Liver (tissue), 3 donors: ENCODE data around the gene LAMTOR1.
A peak's percentile ranks its signal among the peaks of the same experiment; 100 is the strongest.

Experiments used
- JUND ChIP-seq, 2 donors: IDR thresholded peaks; 2 replicates each; pipeline ENCODE4 v1.6.1; 2016; ENCODE audit warnings: antibody characterized with exemption in 2 of 2
- RAD21 ChIP-seq, 2 donors: IDR thresholded peaks; 2 replicates each; pipeline ENCODE4 v1.6.1; 2016; ENCODE audit warnings: antibody characterized with exemption in 2 of 2, mild to moderate bottlenecking in 2 of 2
- SP1 ChIP-seq: IDR thresholded peaks from 2 replicates; pipeline ENCODE4 v1.6.1; 2018; ENCODE audit warnings: antibody characterized with exemption, mild to moderate bottlenecking
- YY1 ChIP-seq: IDR thresholded peaks from 2 replicates; pipeline ENCODE4 v1.6.1; 2016; ENCODE audit warnings: antibody characterized with exemption, mild to moderate bottlenecking
- TF ChIP-seq, protein P1 (sequence below): fragments of 150-350 bp; IDR thresholded peaks from 2 replicates; pipeline ENCODE4 v1.5.1; 2017; ENCODE audit warnings: improper control_type of control experiment, low read depth, low read length; ENCODE audit not compliant: missing input control
- donor health status: healthy.
- donor health status: healthy.

DNA sequence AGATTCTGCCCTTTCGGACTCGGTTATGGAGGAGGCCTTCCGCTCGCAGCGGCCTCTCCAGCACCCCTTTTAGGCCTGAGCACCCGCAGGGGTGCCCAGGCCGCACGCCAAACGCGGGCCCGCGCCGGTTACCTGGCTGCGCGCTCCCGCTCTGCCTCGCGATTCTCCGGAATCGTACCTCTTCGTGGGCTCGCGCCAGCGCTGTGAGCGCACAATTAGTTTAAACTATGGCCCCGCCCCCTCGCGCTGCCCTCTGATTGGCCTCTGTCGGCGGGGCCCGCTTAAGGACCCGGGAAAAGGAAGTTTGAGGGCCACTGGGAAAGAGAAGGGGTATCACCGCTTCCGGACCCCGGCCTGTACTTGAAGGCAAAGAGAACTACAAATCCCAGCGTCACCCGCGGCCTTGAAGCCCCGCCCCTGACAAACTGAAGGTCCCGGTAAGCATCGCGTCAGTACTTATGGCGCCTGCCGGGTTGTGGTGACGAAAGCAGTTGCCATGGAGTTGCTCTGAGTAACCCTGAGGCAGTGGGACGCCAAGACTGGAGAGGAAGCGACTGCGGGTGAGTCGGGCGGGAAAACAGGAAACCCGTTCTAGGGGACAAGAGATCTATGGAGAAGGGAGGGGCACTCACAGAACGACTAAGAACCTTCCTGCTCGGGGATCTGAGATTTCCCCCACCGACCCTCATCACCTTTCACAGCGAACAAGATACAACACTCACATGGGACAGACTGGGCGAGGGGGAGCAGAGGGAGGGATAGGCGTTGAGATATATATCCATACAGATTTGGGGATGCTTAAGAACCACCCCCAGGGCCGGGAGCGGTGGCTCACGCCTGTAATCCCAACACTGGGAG, 22.5 kb downstream of the LAMTOR1 start, which contains the start of the genes LRRC51 and NUMA1:
- TF ChIP-seq, protein P1, sequence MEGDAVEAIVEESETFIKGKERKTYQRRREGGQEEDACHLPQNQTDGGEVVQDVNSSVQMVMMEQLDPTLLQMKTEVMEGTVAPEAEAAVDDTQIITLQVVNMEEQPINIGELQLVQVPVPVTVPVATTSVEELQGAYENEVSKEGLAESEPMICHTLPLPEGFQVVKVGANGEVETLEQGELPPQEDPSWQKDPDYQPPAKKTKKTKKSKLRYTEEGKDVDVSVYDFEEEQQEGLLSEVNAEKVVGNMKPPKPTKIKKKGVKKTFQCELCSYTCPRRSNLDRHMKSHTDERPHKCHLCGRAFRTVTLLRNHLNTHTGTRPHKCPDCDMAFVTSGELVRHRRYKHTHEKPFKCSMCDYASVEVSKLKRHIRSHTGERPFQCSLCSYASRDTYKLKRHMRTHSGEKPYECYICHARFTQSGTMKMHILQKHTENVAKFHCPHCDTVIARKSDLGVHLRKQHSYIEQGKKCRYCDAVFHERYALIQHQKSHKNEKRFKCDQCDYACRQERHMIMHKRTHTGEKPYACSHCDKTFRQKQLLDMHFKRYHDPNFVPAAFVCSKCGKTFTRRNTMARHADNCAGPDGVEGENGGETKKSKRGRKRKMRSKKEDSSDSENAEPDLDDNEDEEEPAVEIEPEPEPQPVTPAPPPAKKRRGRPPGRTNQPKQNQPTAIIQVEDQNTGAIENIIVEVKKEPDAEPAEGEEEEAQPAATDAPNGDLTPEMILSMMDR: no peak
- peak; percentile 78 for TF ChIP-seq SP1
- peak; percentile 20 to 44 for TF ChIP-seq RAD21 (IDR thresholded peaks at IDR 0.05)
- TF ChIP-seq YY1: peak; percentile 97
- peak; percentile 38 to 59 for TF ChIP-seq JUND (IDR thresholded peaks at IDR 0.05)
